Measurements from ENCODE around the gene MYLK.

DNA sequence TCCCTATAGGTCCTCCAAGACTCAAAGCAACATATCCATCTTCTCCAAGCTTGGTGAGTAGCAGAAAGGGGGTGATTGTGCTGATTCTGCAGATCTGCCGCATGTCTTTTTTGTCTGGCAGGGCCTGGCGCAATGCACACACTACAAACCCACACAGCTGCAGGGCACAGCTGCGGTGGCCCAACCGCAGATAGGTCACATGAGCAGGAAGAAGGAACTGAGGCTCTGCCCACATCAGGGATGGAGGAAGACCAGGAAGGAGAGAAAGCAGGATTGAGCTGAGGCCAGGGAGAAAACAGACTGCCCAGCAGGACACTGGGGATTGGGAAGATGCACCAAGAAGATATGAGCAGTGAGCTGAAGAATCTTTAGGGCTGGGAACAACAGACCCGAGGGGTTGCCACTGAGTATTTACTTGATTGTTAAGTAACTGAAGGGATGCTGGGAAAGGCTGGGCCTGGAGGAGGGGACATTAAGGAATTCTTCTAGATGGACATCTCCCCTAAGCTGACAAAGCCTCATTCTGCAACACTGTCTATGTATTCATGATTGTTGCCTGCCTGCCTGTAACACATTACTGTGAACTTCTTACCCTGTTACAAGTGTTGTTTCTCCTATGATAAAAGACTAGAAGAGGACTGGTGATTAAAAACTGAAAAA lies 126.7 kb downstream of the MYLK start:
- TF ChIP-seq, protein P1, sequence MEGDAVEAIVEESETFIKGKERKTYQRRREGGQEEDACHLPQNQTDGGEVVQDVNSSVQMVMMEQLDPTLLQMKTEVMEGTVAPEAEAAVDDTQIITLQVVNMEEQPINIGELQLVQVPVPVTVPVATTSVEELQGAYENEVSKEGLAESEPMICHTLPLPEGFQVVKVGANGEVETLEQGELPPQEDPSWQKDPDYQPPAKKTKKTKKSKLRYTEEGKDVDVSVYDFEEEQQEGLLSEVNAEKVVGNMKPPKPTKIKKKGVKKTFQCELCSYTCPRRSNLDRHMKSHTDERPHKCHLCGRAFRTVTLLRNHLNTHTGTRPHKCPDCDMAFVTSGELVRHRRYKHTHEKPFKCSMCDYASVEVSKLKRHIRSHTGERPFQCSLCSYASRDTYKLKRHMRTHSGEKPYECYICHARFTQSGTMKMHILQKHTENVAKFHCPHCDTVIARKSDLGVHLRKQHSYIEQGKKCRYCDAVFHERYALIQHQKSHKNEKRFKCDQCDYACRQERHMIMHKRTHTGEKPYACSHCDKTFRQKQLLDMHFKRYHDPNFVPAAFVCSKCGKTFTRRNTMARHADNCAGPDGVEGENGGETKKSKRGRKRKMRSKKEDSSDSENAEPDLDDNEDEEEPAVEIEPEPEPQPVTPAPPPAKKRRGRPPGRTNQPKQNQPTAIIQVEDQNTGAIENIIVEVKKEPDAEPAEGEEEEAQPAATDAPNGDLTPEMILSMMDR (IDR thresholded peaks at IDR 0.05; ENCODE audit: poor library complexity) = no peak
- TF ChIP-seq EZH2 (IDR thresholded peaks at IDR 0.05; ENCODE audit: borderline replicate concordance) (no peak), EZH2phosphoT487 (IDR thresholded peaks at IDR 0.05; ENCODE audit: low read depth, severe bottlenecking, unreplicated experiment) (no peak)
